Amygdala (tissue), 56 donors: Measurements from ENCODE around the gene ICAM2.

Source experiments
- DNase-seq, 56 donors: peaks; one replicate each; lab custom pipeline; 2025; lab: John Stamatoyannopoulos, UW

ICAM2 gene

DNA sequence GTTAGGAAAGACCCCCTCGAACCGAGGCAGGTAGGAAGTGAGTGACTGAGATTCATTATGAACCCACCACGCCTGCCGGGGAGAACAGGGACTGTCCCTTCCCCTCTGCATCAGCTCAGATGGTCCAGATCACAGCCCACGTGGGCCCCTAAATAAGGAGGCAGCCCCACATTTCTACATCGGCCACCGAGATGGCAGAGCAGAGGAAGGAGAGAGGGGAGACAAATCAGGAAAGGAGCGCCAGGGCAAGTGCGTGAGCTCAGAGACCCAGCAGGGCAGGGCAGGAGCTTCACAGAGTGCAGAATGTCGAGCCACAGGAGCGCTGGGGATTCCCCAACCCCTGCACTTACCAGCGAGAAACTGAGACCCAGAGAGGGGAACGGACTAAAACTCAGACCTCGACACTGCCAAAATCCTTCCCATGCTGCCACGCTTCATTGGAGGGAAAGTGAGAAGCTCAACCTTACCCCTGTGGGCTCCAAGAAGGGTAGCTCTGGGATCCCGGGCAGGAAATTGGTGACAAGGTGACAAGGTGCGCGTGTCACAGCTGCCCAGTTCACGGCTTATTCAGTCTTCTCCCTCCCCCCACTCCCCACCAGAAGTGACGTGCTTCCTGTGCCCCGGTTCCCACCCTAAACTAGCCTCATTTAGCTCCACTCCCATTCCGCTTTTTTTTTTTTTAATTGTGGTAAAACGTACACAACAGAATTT lies at the start of gene ICAM2:
Gene ICAM2, minus strand, starts transcription at position 578 of the 711 bp plus-strand sequence. CDS start 13,942 bp downstream, outside the sequence.
- DNase-seq = peak in 1 of 56 donors; percentile 6

DNA sequence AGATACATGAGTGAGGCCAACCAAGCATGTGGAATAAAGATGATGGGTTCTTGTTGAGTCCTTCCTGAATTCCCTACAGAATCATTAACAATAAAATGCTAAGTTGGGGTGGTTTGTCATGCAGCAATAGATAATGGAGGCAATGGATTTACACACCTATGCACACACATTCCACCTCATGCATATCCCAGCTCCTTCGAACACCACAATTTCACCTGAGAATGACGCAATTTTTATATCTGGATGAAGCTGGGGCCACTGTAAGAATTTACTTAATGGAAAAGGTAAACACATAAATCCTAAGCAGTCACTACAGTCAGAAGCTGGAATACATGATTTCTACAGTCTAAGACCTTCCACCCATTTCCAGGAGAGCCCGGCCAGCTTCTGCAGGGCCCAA lies 49.8 kb upstream of the ICAM2 start:
- DNase-seq = no peak

DNA sequence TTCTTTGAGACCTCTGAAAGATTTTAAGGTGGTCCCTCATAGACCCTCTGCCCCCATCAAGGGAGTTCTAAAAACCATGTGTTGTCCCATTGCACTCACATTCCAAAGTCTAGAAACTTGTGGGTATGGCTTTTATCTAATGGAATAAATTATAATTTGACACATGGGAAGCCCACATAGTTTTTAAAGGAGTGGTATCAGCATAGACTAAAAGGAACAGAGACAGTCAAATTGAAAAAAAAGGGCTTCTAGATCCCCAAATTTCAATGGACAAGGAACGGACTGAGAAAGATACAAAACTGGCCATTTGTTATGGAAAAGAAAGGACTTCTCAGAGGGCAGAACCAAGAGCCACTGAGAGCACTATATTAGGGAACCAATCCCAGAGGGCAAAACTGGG lies 48.7 kb upstream of the ICAM2 start:
- no peak for DNase-seq

GRCh38 chr17:64067657-64068056 lies 47.2 kb upstream of the ICAM2 start:
- DNase-seq = no peak

- DNase-seq = no peak
Observed at GRCh38 chr17:64066716-64067115, 46.3 kb upstream of the ICAM2 start.

DNA sequence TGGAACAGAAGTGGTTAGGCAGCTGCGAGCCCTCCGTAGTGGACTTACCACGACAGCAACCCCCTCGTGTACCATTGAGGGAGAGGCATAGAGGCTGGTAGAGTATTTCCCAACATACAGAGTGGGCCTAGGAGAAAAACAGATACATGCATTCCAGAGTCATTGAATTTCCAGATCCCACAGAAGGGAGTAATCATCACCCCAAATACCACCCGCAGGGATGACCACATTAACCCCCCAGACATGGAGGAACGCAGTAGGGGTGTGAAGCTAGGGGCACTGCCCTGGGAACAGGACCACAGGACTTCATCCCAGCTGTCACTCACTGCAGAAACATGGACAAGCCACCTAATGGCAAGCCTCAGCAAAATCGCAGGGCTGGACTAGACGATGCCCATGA lies 44.7 kb upstream of the ICAM2 start:
- DNase-seq = no peak

DNA sequence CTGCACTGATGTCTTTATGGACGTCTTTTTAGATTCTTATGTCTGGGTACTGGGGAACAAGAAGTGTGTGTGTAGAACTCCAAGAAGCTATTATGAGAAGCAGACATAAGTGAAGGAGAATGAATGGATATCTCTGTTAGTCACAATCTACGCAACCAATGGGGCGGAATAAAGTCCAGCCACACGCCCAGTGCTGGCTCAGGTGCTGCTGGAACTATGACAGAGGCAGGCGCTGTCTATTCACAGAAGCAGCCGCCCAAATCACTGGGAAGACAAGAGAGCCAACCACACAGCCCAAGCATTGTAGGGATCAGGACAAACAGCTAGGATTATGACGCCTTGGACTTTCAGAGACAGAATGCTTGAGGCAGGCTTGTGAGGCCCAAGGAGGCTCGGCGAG lies 43.9 kb upstream of the ICAM2 start:
- DNase-seq = no peak

GRCh38 chr17:64063766-64064224 lies 43.4 kb upstream of the ICAM2 start:
- DNase-seq = peak in 3 of 56 donors; percentile 2 to 24 (median 7)

GRCh38 chr17:64063088-64063487 lies 42.7 kb upstream of the ICAM2 start:
- DNase-seq = no peak

GRCh38 chr17:64061178-64061898 lies 40.9 kb upstream of the ICAM2 start:
- no peak for DNase-seq

DNA sequence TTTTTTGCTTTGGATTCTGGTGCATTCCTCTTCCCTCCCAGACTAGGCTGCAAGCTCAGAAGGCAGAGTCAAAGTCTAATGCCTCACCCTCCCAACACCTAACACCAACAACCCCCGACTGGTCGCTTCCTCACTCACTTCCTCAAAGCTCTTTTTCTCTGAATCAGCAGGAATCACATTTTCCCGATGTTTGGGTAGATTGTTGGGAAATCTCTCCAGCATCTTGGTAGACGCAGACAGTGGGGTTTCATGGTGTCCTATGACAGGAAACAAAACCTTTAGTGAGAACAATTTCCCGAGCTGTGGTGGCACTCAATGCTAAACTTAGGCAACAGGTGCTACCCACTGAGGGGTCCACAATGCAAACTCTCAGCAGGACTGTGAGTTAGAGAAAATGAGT lies 39.9 kb upstream of the ICAM2 start:
- DNase-seq = no peak

DNA sequence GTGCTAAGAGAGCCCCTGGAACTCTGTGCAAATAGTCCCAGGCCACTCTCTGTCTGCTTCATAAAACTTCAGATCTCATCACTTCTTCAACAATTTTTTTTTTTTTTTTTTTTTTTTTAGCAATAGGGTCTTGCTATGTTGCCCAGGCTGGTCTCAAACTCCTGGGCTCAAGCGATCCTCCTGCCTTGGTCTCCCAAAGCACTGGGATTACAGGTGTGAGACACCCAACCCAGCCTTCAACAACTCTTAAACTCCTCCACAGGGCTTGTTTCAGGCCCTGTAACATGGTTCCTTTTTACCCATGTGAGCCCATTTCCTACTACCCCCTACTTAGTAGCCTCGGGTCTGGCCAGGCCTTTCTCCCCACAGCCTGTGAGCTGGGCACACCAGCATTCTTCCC lies 39.3 kb upstream of the ICAM2 start:
- no peak for DNase-seq

GRCh38 chr17:64058621-64059020 lies 38.2 kb upstream of the ICAM2 start:
- DNase-seq = no peak

DNA sequence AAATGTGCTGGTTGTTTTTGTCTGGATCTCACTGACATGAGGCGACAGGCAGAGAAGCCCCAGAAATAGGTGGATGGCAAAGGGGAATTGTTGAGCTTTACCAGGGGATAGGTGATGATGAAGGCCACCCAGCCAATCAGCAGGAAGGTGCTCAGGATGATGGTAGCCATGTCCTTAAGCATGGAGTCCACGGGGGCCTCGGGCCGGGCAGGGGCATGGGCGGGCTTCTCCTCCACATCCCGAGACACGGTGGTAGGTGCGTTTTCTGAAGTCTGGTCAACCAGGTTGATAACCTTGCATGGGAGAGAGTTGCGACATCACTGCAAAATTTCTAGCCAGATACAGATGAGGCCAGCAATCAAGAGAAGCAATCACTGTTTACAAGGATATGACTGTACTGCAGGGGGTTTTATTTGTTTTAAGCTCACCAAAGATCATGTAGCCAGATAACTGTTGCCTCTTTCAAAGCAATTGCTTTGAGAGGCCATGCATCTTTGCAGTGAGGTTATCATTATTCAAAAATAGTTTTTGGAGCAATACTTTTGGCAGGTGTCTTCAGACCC lies 37.3 kb upstream of the ICAM2 start:
- DNase-seq = no peak

GRCh38 chr17:64056269-64057005 lies 36.0 kb upstream of the ICAM2 start:
- DNase-seq = no peak

GRCh38 chr17:64055183-64056142 lies 35.0 kb upstream of the ICAM2 start:
- no peak for DNase-seq

- no peak for DNase-seq
Observed at GRCh38 chr17:64054304-64054703, 33.9 kb upstream of the ICAM2 start.

- no peak for DNase-seq
Observed at GRCh38 chr17:64053101-64053500, 32.7 kb upstream of the ICAM2 start.

DNA sequence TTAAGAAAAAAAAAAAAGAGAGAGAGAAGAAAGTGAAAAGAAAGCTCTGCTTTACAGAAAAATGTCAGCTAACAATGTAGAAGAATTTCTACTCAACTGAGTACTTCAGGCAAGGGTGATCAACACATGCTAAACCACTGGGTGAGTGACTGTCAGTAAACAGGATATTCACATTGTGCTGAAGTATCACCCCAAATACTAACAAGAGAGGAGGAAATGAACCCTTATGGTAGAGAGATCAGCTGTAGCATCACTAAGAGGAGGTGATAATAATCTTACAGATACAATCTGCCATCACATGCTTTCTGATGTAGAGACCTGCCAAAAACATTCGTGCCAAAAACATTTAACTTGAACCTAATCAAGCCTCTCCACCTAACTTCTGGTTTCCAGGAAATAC lies 30.7 kb upstream of the ICAM2 start:
- DNase-seq = no peak

GRCh38 chr17:64048805-64049204 lies 28.4 kb upstream of the ICAM2 start:
- no peak for DNase-seq
